B cell (primary cell): ENCODE data around the gene HGS. TPM values are rescaled to one million over a fixed set of nuclear protein-coding genes. Genes with fewer than 3 reads are reported as not detected.

Experiments
- ATAC-seq: fragments of 200-7000 bp; cut with Tn5 transposase; one replicate; pipeline ENCODE4 v1.10.0; 2021; ENCODE audit warnings: low read depth, mild to moderate bottlenecking, moderate number of reproducible peaks, moderate library complexity
- CTCF ChIA-PET: fragments of 350-600 bp; sonication (Branson Sonifier 250); formaldehyde crosslinking; loops from one replicate; lab custom pipeline; 2021; ENCODE audit warnings: antibody characterized with exemption, inconsistent platforms; lab: Charles Lee
- POLR2A ChIA-PET: fragments of 350-600 bp; sonication (Branson Sonifier 250); formaldehyde crosslinking; loops from one replicate; lab custom pipeline; 2021; ENCODE audit warnings: antibody characterized with exemption; lab: Charles Lee
- DNase-seq: peaks from one replicate; pipeline ENCODE4 v3.0.0; 2013
- H2AFZ ChIP-seq: 2 replicates; pipeline ENCODE4 v1.6.1; 2012; ENCODE audit warnings: mild to moderate bottlenecking, low read depth, low read length; ENCODE audit not compliant: insufficient read depth, poor library complexity, severe bottlenecking
- H3K27ac ChIP-seq, 2 donors: 1 replicate in 1 of 2; 2 replicates in 1 of 2; pipeline ENCODE4 v1.5.1; 2012 to 2013; ENCODE audit warnings: low read length in 2 of 2, mild to moderate bottlenecking in 2 of 2, moderate library complexity in 1 of 2
- H3K27me3 ChIP-seq, 4 experiments: fragments of 200-600 bp in 1 of 4; sonication (generic) in 1 of 4; replicated peaks in 1 of 4; 1 replicate in 2 of 4; 2 replicates in 2 of 4; pipeline versions ENCODE4 v1.6.1 to v1.7.0; 2013 to 2016; ENCODE audit warnings: low read length in 3 of 4, mild to moderate bottlenecking in 2 of 4, mixed read lengths in 1 of 4, moderate library complexity in 1 of 4; ENCODE audit not compliant: insufficient read depth in 4 of 4, control insufficient read depth in 3 of 4; ENCODE audit errors: control extremely low read depth in 1 of 4
- H3K36me3 ChIP-seq, 2 experiments: replicated peaks in 1 of 2; 1 replicate in 1 of 2; 2 replicates in 1 of 2; pipeline versions ENCODE4 v1.6.1 to v1.7.1; 2013; ENCODE audit warnings: low read length in 1 of 2; ENCODE audit not compliant: insufficient read depth in 2 of 2, control insufficient read depth in 1 of 2; ENCODE audit errors: control extremely low read depth in 1 of 2, extremely low read depth in 1 of 2
- H3K4me1 ChIP-seq, 2 donors: fragments of 200-600 bp in 1 of 2; sonication (generic) in 1 of 2; 1 replicate in 1 of 2; 2 replicates in 1 of 2; pipeline versions ENCODE4 v1.5.1 to v1.6.1; 2013 to 2017; ENCODE audit warnings: low read length in 2 of 2; ENCODE audit not compliant: control insufficient read depth in 2 of 2, insufficient read depth in 2 of 2
- H3K4me2 ChIP-seq: replicated peaks from 2 replicates; pipeline ENCODE3; 2012; ENCODE audit warnings: mild to moderate bottlenecking, low read depth, low read length; ENCODE audit not compliant: poor library complexity, severe bottlenecking
- H3K4me3 ChIP-seq, 5 experiments: fragments of 200-600 bp in 1 of 5; sonication (generic) in 1 of 5; 1 replicate in 3 of 5; 2 replicates in 2 of 5; pipeline versions ENCODE4 v1.5.1 to v1.7.0; 2011 to 2016; ENCODE audit warnings: low read length in 4 of 5, mild to moderate bottlenecking in 4 of 5, low read depth in 2 of 5, control low read depth in 1 of 5, moderate library complexity in 1 of 5; ENCODE audit not compliant: insufficient read depth in 1 of 5; ENCODE audit errors: control extremely low read depth in 1 of 5, extremely low read depth in 1 of 5
- H3K79me2 ChIP-seq: fragments of 200-600 bp; sonication (generic); one replicate; pipeline ENCODE4 v1.6.0; 2016; ENCODE audit warnings: low read length; ENCODE audit not compliant: control insufficient read depth, insufficient read depth
- H3K9ac ChIP-seq: fragments of 200-600 bp; sonication (generic); 2 replicates; pipeline ENCODE4 v1.6.1; 2017; ENCODE audit warnings: mild to moderate bottlenecking, low read length, moderate library complexity
- H3K9me3 ChIP-seq, 3 donors: one replicate each; pipeline versions ENCODE4 v1.6.1 to v1.7.1; 2013; ENCODE audit warnings: low read length in 2 of 3; ENCODE audit not compliant: control insufficient read depth in 2 of 3, insufficient read depth in 1 of 3; ENCODE audit errors: control extremely low read depth in 1 of 3
- H4K20me1 ChIP-seq: 2 replicates; pipeline ENCODE4 v1.6.0; 2012; ENCODE audit warnings: mild to moderate bottlenecking, low read length; ENCODE audit not compliant: insufficient read depth, control insufficient read depth, poor library complexity, severe bottlenecking
- H3K27ac Mint-ChIP-seq: one replicate; pipeline ENCODE4 v1.8.0; 2021; ENCODE audit warnings: mixed read lengths
- H3K27me3 Mint-ChIP-seq: one replicate; pipeline ENCODE4 v1.8.0; 2021; ENCODE audit warnings: mixed read lengths
- H3K4me1 Mint-ChIP-seq: one replicate; pipeline ENCODE4 v1.8.0; 2021; ENCODE audit warnings: mixed read lengths
- H3K4me3 Mint-ChIP-seq: one replicate; pipeline ENCODE4 v1.8.0; 2021; ENCODE audit warnings: mixed read lengths
- H3K9me3 Mint-ChIP-seq: one replicate; pipeline ENCODE4 v1.8.0; 2022; ENCODE audit warnings: mixed read lengths; ENCODE audit not compliant: insufficient read depth
- CTCF ChIP-seq: fragments of 200-600 bp; IDR thresholded peaks from one replicate; pipeline ENCODE4 v1.8.0; 2022; ENCODE audit warnings: antibody characterized with exemption, mild to moderate bottlenecking
- EZH2 ChIP-seq: IDR thresholded peaks from 2 replicates; pipeline ENCODE4 v1.6.1; 2012; ENCODE audit warnings: borderline replicate concordance, low read depth, mild to moderate bottlenecking, moderate library complexity, low read length; ENCODE audit not compliant: insufficient read depth, poor library complexity, severe bottlenecking
- WGBS: methylation state at CpG from one replicate; pipeline ENCODE4 v1.1.5; 2013; ENCODE audit warnings: missing lambda C conversion rate; ENCODE audit not compliant: insufficient coverage; 5-methylcytosine and 5-hydroxymethylcytosine counted together
- intact Hi-C: fragments of 100-400 bp; cut with micrococcal nuclease; formaldehyde crosslinking; loops from one replicate; pipeline ENCODE4 v1.10.0; 2022
- polyA plus RNA-seq: library from polyadenylated mRNA; depleted of rRNA; stranded (reverse); fragments of >200 nt; gene quantifications from 2 replicates; pipeline ENCODE4 v1.2.3, GENCODE V29; 2012
- total RNA-seq, 2 donors: library from RNA; stranded (reverse); fragments of 120-200 nt in 1 of 2; gene quantifications; 1 replicate in 1 of 2; 2 replicates in 1 of 2; pipeline versions ENCODE4 v1.2.3 to v1.2.4, GENCODE V29; 2013 to 2022

Gene HGS
- total and polyA plus RNA-seq, 2 donors (not counting 1 experiment from before 2014, with no cell fraction given), result 184 to 220 TPM

DNA sequence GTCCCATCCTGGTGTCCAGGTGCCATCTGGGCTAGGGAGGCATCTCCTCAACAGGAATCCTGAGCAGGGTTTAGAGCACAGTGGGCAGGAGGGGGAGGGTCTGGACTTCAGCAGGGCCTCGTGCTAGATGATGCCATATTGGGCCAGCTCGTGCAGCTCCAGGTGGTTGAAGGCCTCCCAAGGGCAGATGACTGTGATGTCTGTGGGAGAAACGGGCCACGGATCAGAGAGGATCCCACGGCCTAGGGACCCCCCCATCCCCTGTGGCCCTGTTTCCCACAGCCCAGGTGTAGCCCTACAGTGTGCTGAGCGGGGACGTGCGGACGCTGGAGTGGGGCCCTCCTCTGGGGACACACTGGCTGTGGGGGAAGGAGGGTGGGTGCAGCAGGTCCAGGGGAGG, 32.9 kb upstream of the HGS start:
- peaks cover 12 to 18% of the 10 kb centered on the region in 2 donors for H3K4me1 ChIP-seq
- peaks cover 0 to 21% (median 3%) of the 10 kb centered on the region in 3 donors for H3K9me3 ChIP-seq
- no peak overlapping the region for H3K27ac ChIP-seq
- no peaks in the 10 kb centered on the region for H3K36me3 ChIP-seq
- H3K4me3 ChIP-seq, result no peak overlapping the region
- Mint-ChIP-seq H3K27ac (no peak overlapping the region), H3K27me3 (peaks cover 18% of the 10 kb centered on the region), H3K4me1 (peaks cover 15% of the 10 kb centered on the region), H3K4me3 (no peak overlapping the region), H3K9me3 (no peaks in the 10 kb centered on the region)
- TF ChIP-seq CTCF, result no peak
- TF ChIP-seq EZH2, result no peak
- POLR2A ChIA-PET, result no interaction called here
- H3K9ac ChIP-seq, result no peak overlapping the region
- no peak overlapping the region for H2AFZ ChIP-seq
- H4K20me1 ChIP-seq, result no peaks in the 10 kb centered on the region
- DNase-seq (no peak), ATAC-seq (no peak)
- H3K4me2 ChIP-seq, result no peak overlapping the region
- peaks cover 0 to 36% (median 4%) of the 10 kb centered on the region in 4 experiments for H3K27me3 ChIP-seq
- CTCF ChIA-PET, result no interaction called here
- intact Hi-C loops, result no loop called here
- H3K79me2 ChIP-seq, result no peaks in the 10 kb centered on the region
- WGBS, result 90% methylated on average over 5 of the region's 9 CpGs

- Histone ChIP-seq H3K4me1 (peaks cover 12 to 18% of the 10 kb centered on the region in 2 donors), H3K79me2 (no peaks in the 10 kb centered on the region), H2AFZ (no peak overlapping the region), H3K9ac (no peak overlapping the region), H3K27me3 (peaks cover 0 to 36% (median 4%) of the 10 kb centered on the region in 4 experiments), H3K4me3 (no peak overlapping the region), H3K36me3 (no peaks in the 10 kb centered on the region), H4K20me1 (no peaks in the 10 kb centered on the region), H3K4me2 (no peak overlapping the region), H3K27ac (no peak overlapping the region), H3K9me3 (peaks cover 0 to 21% (median 3%) of the 10 kb centered on the region in 3 donors)
- intact Hi-C loops, result no loop called here
- TF ChIP-seq CTCF (no peak), EZH2 (no peak)
- Mint-ChIP-seq H3K4me1 (peaks cover 15% of the 10 kb centered on the region), H3K27me3 (peaks cover 18% of the 10 kb centered on the region), H3K27ac (no peak overlapping the region), H3K4me3 (peak overlapping the region; percentile 49), H3K9me3 (no peaks in the 10 kb centered on the region)
- ATAC-seq (no peak), DNase-seq (no peak)
- ChIA-PET POLR2A (no interaction called here), CTCF (no interaction called here)
- WGBS, result 86% methylated on average over 8 of the region's 10 CpGs
These were observed 32.1 kb upstream of the HGS start for GRCh38 chr17:81651692-81652091.
